Measurements from ENCODE around the gene ZNF580. TPM values are rescaled to one million over a fixed set of nuclear protein-coding genes. Genes with fewer than 3 reads are reported as not detected.

ZNF580 gene
- total and polyA plus RNA-seq, 9 of the 15 experiments (the other 6 are each of a cell fraction or from before 2014, with no cell fraction given) = 2.3 to 47.4 (median 6.0) TPM

GRCh38 chr19:55640577-55641425, at the start of gene ZNF580 (continued):
- TF ChIP-seq GATAD2B (IDR thresholded peaks at IDR 0.05; ENCODE audit: borderline replicate concordance) (peak; percentile 44; the same call in 1 of the 2 replicates), STAT5A (IDR thresholded peaks at IDR 0.05; ENCODE audit: borderline replicate concordance, low read length) (no peak), GATAD2A (IDR thresholded peaks at IDR 0.05) (0 out of 2 replicates have a peak, but pooled peaks have one; percentile 31), ZBED1 (IDR thresholded peaks at IDR 0.05) (0 out of 2 replicates have a peak, but pooled peaks have one; percentile 48), ELF1 (tag; IDR thresholded peaks at IDR 0.05) (peak; percentile 63), ZC3H11A (IDR thresholded peaks at IDR 0.05; ENCODE audit: low read depth, low read length) (no peak), MECOM (CRISPR knock-in tag; IDR thresholded peaks at IDR 0.05) (no peak), ZNF436 (CRISPR knock-in tag; IDR thresholded peaks at IDR 0.05) (0 out of 2 replicates have a peak, but pooled peaks have one; percentile 23), ZNF644 (tag; IDR thresholded peaks at IDR 0.05; ENCODE audit: low read depth) (no peak), ZNF764 (CRISPR knock-in tag; IDR thresholded peaks at IDR 0.05; ENCODE audit: low read depth) (peak; percentile 57; the same call in 1 of the 2 replicates), NEUROD1 (IDR thresholded peaks at IDR 0.05; ENCODE audit: borderline replicate concordance, low read depth, low read length, partially characterized antibody) (peak; percentile 45), MYBL2 (IDR thresholded peaks at IDR 0.05; ENCODE audit: low read depth) (no peak), MYBL2 (CRISPR knock-in tag; IDR thresholded peaks at IDR 0.05; ENCODE audit: borderline replicate concordance) (no peak), U2AF2 (optimal IDR thresholded peaks at IDR 0.05; ENCODE audit: low read depth, low read length) (no peak), BRCA1 (IDR thresholded peaks at IDR 0.05) (no peak), BRCA1 (CRISPR knock-in tag; IDR thresholded peaks at IDR 0.05) (0 out of 2 replicates have a peak, but pooled peaks have one; percentile 2), RBFOX2 (IDR thresholded peaks at IDR 0.05; ENCODE audit: low read depth, low read length) (peak; percentile 73), KAT8 (IDR thresholded peaks at IDR 0.05; ENCODE audit: low read depth) (no peak), TEAD4 (IDR thresholded peaks at IDR 0.05; ENCODE audit: low read length) (0 out of 2 replicates have a peak, but pooled peaks have one; percentile 18), TEAD4 (CRISPR knock-in tag; IDR thresholded peaks at IDR 0.05; ENCODE audit: borderline replicate concordance) (no peak), POLR3A (IDR thresholded peaks at IDR 0.05; ENCODE audit: borderline replicate concordance, extremely low read depth, insufficient read depth, insufficient read length) (no peak), HNRNPH1 (optimal IDR thresholded peaks at IDR 0.05; ENCODE audit: low read depth, low read length) (no peak), FOS (IDR thresholded peaks at IDR 0.05; ENCODE audit: extremely low read depth, insufficient read length) (no peak), ZNF140 (CRISPR knock-in tag; IDR thresholded peaks at IDR 0.05) (no peak), ZNF589 (CRISPR knock-in tag; IDR thresholded peaks at IDR 0.05; ENCODE audit: low read depth) (no peak)
- TF ChIP-seq, protein P1, sequence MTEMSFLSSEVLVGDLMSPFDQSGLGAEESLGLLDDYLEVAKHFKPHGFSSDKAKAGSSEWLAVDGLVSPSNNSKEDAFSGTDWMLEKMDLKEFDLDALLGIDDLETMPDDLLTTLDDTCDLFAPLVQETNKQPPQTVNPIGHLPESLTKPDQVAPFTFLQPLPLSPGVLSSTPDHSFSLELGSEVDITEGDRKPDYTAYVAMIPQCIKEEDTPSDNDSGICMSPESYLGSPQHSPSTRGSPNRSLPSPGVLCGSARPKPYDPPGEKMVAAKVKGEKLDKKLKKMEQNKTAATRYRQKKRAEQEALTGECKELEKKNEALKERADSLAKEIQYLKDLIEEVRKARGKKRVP (CRISPR knock-in tag; IDR thresholded peaks at IDR 0.05) = no peak
